SK-N-SH treated with all-trans-retinoic acid at 6 μM for 48 hours (cell line): ENCODE data around the gene EFCAB12.

Experiments
- ATAC-seq: fragments of 200-7000 bp; cut with Tn5 transposase; 3 replicates; pipeline ENCODE4 v1.9.1; 2020; ENCODE audit warnings: mild to moderate bottlenecking, moderate library complexity
- ARNTL ChIP-seq: fragments of 450-650 bp; formaldehyde crosslinking; IDR thresholded peaks from 2 replicates; pipeline ENCODE4 v1.5.0; 2020; ENCODE audit warnings: low read depth, mild to moderate bottlenecking, moderate library complexity, borderline replicate concordance
- BACH2 ChIP-seq: fragments of 250-450 bp; sonication (Bioruptor Pico); IDR thresholded peaks from 2 replicates; pipeline ENCODE4 v1.9.0; 2021; ENCODE audit warnings: mild to moderate bottlenecking, borderline replicate concordance
- CREB5 ChIP-seq: fragments of 250-450 bp; sonication (Bioruptor Pico); IDR thresholded peaks from 2 replicates; pipeline ENCODE4 v1.5.1; 2020; ENCODE audit warnings: low read depth, mild to moderate bottlenecking, moderate library complexity
- CSDC2 ChIP-seq: fragments of 250-450 bp; sonication (Bioruptor Pico); IDR thresholded peaks from 2 replicates; pipeline ENCODE4 v1.5.0; 2020; ENCODE audit warnings: mild to moderate bottlenecking, moderate library complexity
- CSRNP3 ChIP-seq: fragments of 250-450 bp; sonication (Bioruptor Pico); IDR thresholded peaks from 2 replicates; pipeline ENCODE4 v1.5.1; 2021; ENCODE audit warnings: mild to moderate bottlenecking, moderate library complexity
- ESRRG ChIP-seq: fragments of 250-450 bp; sonication (Bioruptor Pico); IDR thresholded peaks from 2 replicates; pipeline ENCODE4 v1.6.1; 2021; ENCODE audit warnings: mild to moderate bottlenecking
- GLIS3 ChIP-seq: fragments of 250-450 bp; sonication (Bioruptor Pico); IDR thresholded peaks from 2 replicates; pipeline ENCODE4 v1.5.0; 2020; ENCODE audit warnings: mild to moderate bottlenecking, moderate library complexity
- ISL1 ChIP-seq: fragments of 250-450 bp; sonication (Bioruptor Pico); IDR thresholded peaks from 2 replicates; pipeline ENCODE4 v2.1.2; 2022; ENCODE audit warnings: mild to moderate bottlenecking, moderate library complexity
- OSR1 ChIP-seq: fragments of 250-450 bp; sonication (Bioruptor Pico); IDR thresholded peaks from 2 replicates; pipeline ENCODE4 v1.8.0; 2022; ENCODE audit warnings: moderate library complexity, mild to moderate bottlenecking, inconsistent platforms
- PATZ1 ChIP-seq: fragments of 250-450 bp; sonication (Bioruptor Pico); IDR thresholded peaks from 2 replicates; pipeline ENCODE4 v1.8.0; 2020; ENCODE audit warnings: mild to moderate bottlenecking, moderate library complexity, borderline replicate concordance
- POU6F1 ChIP-seq: fragments of 250-450 bp; sonication (Bioruptor Pico); IDR thresholded peaks from 2 replicates; pipeline ENCODE4 v1.8.0; 2021; ENCODE audit warnings: low read depth, mild to moderate bottlenecking, moderate library complexity, borderline replicate concordance
- PPARA ChIP-seq: fragments of 250-450 bp; sonication (Bioruptor Pico); IDR thresholded peaks from 2 replicates; pipeline ENCODE4 v1.5.0; 2020; ENCODE audit warnings: mild to moderate bottlenecking, borderline replicate concordance
- RARB ChIP-seq: fragments of 250-450 bp; sonication (Bioruptor Pico); IDR thresholded peaks from 2 replicates; pipeline ENCODE4 v1.8.0; 2021; ENCODE audit warnings: mild to moderate bottlenecking, moderate library complexity
- SNAI2 ChIP-seq: fragments of 250-450 bp; sonication (Bioruptor Pico); IDR thresholded peaks from 2 replicates; pipeline ENCODE4 v1.5.0; 2020; ENCODE audit warnings: mild to moderate bottlenecking, moderate library complexity
- TCF4 ChIP-seq: fragments of 250-450 bp; sonication (Bioruptor Pico); IDR thresholded peaks from 2 replicates; pipeline ENCODE4 v1.8.0; 2021; ENCODE audit warnings: mild to moderate bottlenecking, moderate library complexity, borderline replicate concordance
- TOX ChIP-seq: fragments of 250-450 bp; sonication (Bioruptor Pico); IDR thresholded peaks from 2 replicates; pipeline ENCODE4 v1.8.0; 2021; ENCODE audit warnings: mild to moderate bottlenecking, moderate library complexity, borderline replicate concordance
- TSHZ2 ChIP-seq: fragments of 250-450 bp; sonication (Bioruptor Pico); IDR thresholded peaks from 2 replicates; pipeline ENCODE4 v1.5.0; 2020; ENCODE audit warnings: mild to moderate bottlenecking, moderate library complexity
- ZC3H10 ChIP-seq: fragments of 250-450 bp; sonication (Bioruptor Pico); IDR thresholded peaks from 2 replicates; pipeline ENCODE4 v1.5.1; 2021; ENCODE audit warnings: mild to moderate bottlenecking, moderate library complexity
- ZFP3 ChIP-seq: fragments of 250-450 bp; sonication (Bioruptor Pico); IDR thresholded peaks from 2 replicates; pipeline ENCODE4 v1.5.0; 2020; ENCODE audit warnings: mild to moderate bottlenecking, moderate library complexity
- ZFP30 ChIP-seq: fragments of 450-650 bp; formaldehyde crosslinking; IDR thresholded peaks from 2 replicates; pipeline ENCODE4 v1.5.0; 2022; ENCODE audit warnings: mild to moderate bottlenecking, moderate library complexity
- ZNF565 ChIP-seq: fragments of 450-650 bp; formaldehyde crosslinking; conservative IDR thresholded peaks from 2 replicates; pipeline ENCODE4 v1.5.0; 2020; ENCODE audit warnings: low read depth, mild to moderate bottlenecking, moderate library complexity
- ZNF70 ChIP-seq: fragments of 450-650 bp; formaldehyde crosslinking; IDR thresholded peaks from 2 replicates; pipeline ENCODE4 v1.5.0; 2020; ENCODE audit warnings: mild to moderate bottlenecking, moderate library complexity
- ZNF8 ChIP-seq: fragments of 450-650 bp; formaldehyde crosslinking; IDR thresholded peaks from 2 replicates; pipeline ENCODE4 v1.5.0; 2020; ENCODE audit warnings: mild to moderate bottlenecking, moderate library complexity

EFCAB12 gene

GRCh38 chr3:129461461-129462146, 33.2 kb upstream of the EFCAB12 start:
- TF ChIP-seq POU6F1 (CRISPR knock-in tag), result no peak
- no peak for TF ChIP-seq ZNF8 (CRISPR knock-in tag)
- TF ChIP-seq ISL1 (CRISPR knock-in tag), result no peak
- no peak for TF ChIP-seq CREB5 (CRISPR knock-in tag)
- TF ChIP-seq CSDC2 (CRISPR knock-in tag), result no peak
- no peak for TF ChIP-seq RARB (CRISPR knock-in tag)
- no peak for TF ChIP-seq ZNF70 (CRISPR knock-in tag)
- no peak for TF ChIP-seq GLIS3 (CRISPR knock-in tag)
- TF ChIP-seq PPARA (CRISPR knock-in tag), result no peak
- no peak for TF ChIP-seq ZNF565 (CRISPR knock-in tag)
- no peak for TF ChIP-seq SNAI2
- no peak for TF ChIP-seq PATZ1
- TF ChIP-seq BACH2, result no peak
- TF ChIP-seq ZFP30 (CRISPR knock-in tag), result no peak
- TF ChIP-seq ESRRG, result no peak
- no peak for TF ChIP-seq ZC3H10
- no peak for TF ChIP-seq ZFP3 (CRISPR knock-in tag)
- no peak for ATAC-seq

- TF ChIP-seq SNAI2 (no peak), BACH2 (no peak), CREB5 (CRISPR knock-in tag) (no peak), ZFP30 (CRISPR knock-in tag) (no peak)
- ATAC-seq, result no peak
Observed at GRCh38 chr3:129461022-129461421, 32.6 kb upstream of the EFCAB12 start.

- TF ChIP-seq ESRRG (no peak), GLIS3 (CRISPR knock-in tag) (no peak), ZC3H10 (no peak), ZNF70 (CRISPR knock-in tag) (no peak), PATZ1 (no peak), CSRNP3 (no peak), OSR1 (no peak), CREB5 (CRISPR knock-in tag) (no peak), ZFP3 (CRISPR knock-in tag) (no peak), ZFP30 (CRISPR knock-in tag) (no peak), ISL1 (CRISPR knock-in tag) (no peak), SNAI2 (no peak), ARNTL (no peak), TSHZ2 (no peak), BACH2 (no peak), TCF4 (CRISPR knock-in tag) (no peak), RARB (CRISPR knock-in tag) (no peak), TOX (CRISPR knock-in tag) (no peak), PPARA (CRISPR knock-in tag) (no peak), CSDC2 (CRISPR knock-in tag) (no peak)
- ATAC-seq, result no peak
Observed at GRCh38 chr3:129460572-129460971, 32.1 kb upstream of the EFCAB12 start.
